ENCODE results near the gene DPYSL5.
A peak's percentile ranks its signal among the peaks of the same experiment; 100 is the strongest.
"Not testable (repeated sequence)": the region's sequence is repeated elsewhere in the genome, so short reads cannot be mapped to it uniquely, and the experiment has no call there.

Gene DPYSL5, protein sequence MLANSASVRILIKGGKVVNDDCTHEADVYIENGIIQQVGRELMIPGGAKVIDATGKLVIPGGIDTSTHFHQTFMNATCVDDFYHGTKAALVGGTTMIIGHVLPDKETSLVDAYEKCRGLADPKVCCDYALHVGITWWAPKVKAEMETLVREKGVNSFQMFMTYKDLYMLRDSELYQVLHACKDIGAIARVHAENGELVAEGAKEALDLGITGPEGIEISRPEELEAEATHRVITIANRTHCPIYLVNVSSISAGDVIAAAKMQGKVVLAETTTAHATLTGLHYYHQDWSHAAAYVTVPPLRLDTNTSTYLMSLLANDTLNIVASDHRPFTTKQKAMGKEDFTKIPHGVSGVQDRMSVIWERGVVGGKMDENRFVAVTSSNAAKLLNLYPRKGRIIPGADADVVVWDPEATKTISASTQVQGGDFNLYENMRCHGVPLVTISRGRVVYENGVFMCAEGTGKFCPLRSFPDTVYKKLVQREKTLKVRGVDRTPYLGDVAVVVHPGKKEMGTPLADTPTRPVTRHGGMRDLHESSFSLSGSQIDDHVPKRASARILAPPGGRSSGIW

DNA sequence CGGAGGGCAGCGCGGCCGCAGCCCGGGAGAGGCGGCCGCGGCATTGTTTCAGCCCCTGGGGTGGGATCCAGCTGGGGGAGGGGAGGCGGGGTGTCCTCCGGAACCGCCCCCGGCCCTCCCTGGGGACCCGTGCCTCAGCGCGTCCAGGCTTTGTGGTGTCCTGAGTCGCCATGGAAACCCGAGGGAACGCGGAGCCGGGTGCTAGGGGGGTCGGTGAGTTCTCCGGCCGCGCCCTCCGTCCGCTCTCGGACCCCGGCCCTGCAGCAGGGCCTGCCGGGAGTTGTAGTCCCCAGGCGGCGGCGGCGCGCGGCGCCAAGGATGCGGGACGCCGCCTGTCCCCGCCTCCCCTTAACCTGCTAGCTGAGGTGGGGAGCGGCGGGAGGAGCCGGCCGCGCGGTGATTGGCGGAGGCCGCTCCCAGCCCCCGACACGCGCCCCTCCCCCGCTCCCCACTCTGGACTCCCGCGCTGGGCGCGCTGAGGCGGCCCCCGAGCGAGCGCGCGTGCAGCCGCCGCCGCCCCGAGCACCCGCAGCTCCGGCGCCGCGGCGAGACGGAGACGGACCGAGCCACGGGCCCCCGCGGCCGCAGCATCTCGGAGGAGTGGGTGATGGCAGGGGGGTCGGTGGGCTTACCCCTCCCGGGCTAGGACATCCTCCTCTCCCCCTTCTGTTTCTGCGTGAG lies at the start of gene DPYSL5:
Gene DPYSL5 (plus strand): TSS at position 478 of the 681 bp plus-strand sequence. CDS start 50,368 bp downstream, outside the sequence.
- peak in 1 of 2 donors; percentile 49 for DNase-seq

DNA sequence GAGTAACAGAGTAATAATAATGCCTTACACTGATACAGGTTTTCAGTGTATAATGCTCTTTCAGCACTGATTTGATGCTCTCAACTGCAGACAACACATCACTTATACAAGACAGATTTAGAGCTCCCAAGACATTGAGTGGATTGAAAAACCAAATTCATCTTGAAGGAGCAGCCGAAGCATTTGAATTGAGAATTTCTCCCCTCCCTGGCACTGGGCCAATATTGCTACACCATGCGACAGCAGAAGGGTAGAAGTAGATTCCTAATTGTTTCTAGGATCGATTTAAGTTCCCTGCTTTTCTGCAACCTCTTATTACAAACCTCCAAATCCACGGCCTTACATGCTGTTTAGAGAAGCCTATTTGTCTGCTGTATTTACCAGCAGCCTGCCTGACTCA lies 46.6 kb upstream of the DPYSL5 start:
- DNase-seq = no peak

DNA sequence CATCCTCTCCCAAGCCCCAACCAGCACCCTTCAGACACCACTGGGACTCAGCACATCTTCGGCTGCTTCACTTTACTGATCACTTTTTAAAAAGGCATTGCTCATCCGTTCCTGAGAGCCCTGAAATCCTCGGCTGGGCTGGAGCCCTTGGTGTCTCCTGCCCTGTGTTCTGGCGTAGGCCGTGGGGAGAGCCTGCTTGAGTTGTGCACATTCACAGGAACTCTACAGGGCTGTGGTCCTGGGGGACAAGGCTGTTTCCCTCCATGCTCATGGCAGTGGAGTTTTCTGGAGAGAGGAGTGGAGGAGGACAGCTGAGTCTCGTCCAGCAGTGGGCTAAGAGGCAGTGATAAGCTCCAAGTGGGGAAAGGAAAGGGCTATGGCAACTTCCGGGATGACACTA lies 46.1 kb upstream of the DPYSL5 start:
- no peak for DNase-seq

DNA sequence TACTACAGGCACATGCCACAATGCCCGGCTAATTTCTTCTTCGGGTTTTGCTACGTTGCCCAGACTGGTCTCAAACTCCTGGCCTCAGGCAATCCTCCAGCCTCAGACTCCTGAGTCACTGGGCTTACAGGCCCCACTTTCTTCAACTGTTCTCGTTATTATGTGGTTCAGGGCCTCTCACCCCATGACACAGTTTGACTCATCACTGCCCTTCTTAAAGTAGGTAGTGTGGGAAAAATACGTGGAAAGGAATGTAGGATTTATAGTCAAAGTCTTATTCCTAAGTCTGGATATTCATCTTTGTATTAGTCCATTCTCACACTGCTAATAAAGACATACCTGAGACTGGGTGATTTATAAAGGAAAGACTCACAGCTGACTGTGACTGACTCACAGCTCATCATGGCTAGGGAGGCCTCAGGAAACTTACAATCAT lies 42.7 kb upstream of the DPYSL5 start:
- no peak for DNase-seq

DNA sequence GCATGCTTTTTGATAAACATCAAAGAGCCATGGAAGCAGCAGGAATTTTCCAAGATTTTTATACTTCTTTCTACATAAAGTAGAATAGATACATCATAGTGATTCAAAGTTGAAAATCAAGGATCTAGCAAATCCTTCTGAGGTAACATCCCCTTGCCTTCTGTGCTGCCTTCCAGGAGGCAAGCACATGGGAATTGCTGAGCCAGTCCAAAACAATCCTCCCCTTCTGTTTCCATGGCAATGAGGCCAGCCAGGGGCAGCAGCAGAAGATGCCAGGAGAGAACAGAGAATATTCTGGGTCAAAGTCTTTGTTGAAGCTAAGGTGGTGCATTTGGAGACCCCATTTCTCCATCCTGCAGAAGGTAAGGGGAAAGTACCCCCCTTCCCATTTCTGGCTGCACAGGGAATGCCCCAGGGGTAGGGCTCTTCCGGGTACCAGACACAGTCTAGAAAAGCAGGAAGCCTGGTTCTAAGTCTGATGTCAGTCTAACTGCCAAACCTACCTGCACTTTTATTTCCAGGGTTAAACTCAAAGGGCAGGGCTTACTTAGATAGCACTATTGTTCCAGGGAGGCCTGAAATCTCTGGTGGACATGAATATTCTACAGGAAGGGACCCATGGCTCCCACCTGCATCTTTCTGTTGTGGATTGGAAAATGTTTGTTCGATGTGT lies 40.0 kb upstream of the DPYSL5 start:
- DNase-seq = no peak

DNA sequence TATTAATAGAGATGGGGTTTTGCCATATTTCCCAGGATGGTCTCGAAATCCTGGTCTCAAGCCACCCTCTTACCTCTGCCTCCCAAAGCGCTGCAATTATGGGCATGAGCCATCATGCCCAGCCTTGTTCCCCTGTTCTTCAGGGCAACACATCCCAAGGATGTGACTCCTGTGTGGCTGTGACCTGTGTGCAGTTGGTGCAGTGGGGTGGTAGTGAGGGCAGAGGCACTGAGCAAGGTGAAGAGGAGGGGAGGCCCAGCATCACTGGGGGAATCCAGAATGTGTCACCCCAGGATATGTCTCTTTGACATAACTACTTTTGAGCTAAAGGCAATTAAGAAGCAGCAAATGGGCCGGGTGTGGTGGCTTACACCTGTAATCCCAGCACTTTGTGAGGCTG lies 38.7 kb upstream of the DPYSL5 start:
- no peak for DNase-seq

DNA sequence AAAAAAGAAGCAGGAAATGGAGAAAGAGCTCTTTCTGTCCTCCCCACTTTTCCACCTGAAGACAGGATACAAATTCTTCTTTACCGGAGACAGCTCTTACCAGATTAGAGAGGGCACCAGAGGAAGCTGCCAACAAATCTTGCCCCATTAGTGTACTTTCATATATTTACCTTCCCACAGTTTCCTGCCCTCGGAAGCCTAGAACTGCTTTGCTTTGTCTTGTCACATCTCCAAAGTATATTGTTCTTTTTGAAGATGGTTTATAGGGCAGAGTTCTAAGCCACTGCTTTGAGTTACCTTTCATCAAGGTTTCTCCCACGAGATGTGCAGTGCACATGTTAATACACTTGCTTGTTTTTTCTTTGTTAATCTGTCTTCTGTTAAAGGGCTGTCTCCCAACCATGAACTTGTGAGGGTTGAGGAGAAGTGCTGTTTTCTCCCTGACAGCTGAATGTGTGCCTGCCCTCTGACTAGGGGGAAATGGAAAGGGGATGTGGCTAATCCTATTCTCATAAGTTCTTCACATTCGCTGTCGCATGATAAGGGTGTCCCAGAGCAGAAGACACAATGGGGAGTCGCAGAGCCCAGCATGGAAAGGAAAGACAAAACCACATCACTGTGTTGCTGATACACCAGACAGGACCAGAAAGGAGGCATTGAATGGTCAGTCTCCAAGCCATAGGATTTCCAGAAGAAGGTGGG lies 37.9 kb upstream of the DPYSL5 start:
- DNase-seq = no peak

DNA sequence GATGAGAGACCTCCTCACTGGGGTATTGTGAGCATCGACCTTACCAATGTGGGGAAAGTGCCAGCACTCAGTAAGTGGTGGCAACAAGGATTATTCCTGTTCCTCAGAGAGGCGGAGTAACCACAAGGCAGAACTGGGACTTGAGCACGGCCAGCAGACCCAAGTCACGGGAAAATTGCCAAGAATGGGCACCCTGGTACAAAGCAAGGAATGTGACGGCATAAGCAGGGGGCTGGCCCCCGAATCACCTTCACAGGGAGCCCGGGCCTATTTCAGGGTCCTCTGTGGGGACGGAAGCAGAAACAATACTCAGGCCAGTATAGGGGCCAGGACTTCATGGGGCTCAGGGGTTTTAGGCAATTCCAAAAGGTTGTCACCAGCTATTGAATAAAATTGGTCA lies 36.7 kb upstream of the DPYSL5 start:
- DNase-seq = no peak

DNA sequence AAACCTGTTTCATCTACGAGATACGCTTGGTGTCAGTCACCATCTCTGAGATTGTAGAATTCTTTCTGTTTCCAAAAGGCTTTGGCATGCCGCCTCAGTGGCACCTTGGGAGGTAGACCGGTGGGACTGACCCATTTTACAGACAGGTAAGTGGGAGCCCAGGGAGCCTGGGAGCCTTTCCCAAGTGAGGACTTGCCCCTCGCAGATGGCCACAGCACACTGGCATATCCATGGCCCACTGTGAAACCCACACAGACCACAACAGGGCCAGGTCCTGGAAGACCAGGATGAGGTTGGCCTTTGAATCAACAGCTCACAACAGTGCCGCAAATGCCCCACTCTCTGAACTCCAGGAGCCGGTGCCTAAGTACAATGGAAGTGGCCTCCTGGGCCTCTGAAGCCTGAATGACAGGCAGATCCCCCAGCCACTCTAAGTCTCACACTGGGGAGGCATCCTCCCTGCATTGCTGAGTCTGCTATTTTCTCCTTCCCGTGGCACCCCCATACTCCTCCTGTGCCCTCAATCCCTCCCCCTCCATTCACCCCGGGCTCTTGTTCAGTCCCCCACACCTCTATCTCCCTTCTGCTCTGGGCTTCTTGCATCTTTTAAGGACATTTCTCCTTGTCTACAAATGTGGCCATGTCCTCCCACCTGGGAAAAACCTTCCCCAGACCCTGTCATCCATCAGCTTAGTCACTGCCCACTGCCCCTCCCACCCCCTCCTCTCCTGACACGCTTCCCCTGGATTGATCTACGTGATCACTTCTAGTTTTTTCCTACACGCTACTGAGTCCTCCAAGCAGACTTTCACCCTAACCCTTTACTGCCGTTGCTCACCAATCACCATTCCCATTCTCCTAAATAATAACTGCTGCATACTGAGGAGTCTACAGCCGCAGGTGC lies 35.9 kb upstream of the DPYSL5 start:
- no peak for DNase-seq

DNA sequence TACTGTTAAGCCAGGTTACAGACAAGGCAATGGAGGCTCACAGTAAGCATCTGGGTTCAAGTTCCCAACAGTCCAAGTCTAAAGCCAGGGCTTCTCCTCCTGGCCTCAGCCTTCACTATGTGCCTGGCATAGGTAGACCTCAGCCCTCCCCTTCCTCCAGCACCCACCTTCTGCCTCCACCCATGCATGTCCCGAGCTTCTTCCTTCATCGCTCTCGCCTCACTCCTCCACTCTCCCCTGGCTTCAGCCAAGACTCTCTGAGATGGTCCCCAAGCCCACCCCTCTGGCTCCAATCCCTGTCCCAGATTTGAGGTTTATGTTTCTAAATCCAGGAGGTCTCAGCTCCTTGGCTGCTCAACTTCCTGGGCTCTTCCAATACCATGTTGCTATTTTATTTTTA lies 35.2 kb upstream of the DPYSL5 start:
- DNase-seq = no peak

DNA sequence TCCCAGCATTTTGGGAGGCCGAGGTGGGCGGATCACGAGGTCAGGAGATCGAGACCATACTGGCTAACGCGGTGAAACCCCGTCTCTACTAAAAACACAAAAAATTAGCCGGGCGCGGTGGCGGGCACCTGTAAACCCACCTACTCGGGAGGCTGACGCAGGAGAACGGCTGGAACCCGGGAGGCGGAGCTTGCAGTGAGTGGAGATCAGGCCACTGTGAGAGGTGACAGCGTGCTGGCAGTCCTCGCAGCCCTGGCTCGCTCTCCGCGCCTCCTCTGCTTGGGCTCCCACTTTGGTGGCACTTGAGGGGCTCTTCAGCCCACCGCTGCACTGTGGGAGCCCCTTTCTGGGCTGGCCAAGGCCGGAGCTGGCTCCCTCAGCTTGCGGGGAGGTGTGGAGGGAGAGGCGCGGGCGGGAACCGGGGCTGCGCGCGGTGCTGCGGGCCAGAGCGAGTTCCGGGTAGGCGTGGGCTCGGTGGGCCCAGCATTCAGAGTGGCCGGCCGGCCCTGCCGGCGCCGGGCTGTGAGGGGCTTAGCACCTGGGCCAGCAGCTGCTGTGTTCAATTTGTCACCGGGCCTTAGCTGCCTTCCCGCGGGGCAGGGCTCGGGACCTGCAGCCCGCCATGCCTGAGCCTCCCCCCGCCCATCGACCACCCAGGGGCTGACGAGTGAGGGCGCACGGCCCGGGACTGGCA lies 33.7 kb upstream of the DPYSL5 start:
- DNase-seq = not testable (repeated sequence)

DNA sequence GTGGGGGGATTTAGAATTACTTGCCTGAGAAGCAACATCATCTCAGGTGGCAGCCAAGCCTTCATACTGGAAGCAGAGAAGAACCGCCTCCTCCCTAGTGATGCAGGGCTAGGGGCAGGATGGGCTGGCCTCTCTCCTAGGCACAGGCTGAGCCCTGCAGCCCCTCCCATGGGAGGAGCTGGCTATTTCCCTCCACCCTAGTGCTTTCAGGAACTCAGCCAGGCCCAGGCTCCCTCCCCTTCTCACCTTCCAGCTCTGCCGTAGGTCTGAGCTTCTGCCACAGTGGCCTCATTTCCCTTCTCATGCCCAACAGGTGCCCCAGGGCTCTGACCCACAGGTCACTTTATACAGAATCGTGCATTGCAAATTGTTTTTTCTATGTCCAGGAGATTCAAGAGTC lies 31.0 kb upstream of the DPYSL5 start:
- DNase-seq = peak in 1 of 2 donors; percentile 10

DNA sequence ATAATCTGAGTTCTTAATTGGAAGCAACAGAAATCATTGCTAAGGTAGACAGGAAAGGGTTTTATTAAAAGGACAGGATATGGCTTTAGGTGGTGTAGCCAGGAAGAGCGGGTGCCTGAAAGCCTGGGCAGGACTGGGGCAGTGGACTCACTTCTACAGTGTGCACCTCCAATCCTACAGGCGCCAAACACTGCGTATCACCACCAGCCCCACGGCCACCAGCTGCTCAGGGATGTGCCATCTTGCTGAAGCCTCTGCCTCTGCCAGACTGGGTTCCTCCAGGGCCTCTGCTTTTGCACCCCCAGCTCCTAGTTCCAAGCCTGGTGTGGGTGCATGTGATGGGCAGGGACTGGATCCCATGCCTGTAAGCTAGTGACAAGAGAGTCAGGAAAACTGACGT lies 29.7 kb upstream of the DPYSL5 start:
- no peak for DNase-seq

DNA sequence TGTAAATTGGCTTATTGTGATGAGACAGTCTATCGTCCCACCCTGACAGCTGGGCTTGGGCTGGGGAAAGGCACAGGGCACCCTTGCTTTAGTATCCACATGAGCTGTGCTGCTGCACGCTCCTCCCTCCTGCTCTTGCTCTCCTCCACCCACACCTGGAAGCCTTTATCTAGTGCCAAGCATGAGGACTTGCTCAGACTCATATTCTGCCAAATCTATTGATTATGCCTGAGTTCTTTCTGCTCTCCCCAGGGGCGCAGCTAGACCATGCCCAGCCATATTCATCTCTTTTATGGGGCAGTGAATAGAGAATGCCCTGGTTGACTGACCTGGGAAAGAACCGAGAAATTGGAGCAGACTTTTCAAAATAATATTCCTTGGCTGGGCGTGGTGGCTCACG lies 29.0 kb upstream of the DPYSL5 start:
- no peak for DNase-seq

DNA sequence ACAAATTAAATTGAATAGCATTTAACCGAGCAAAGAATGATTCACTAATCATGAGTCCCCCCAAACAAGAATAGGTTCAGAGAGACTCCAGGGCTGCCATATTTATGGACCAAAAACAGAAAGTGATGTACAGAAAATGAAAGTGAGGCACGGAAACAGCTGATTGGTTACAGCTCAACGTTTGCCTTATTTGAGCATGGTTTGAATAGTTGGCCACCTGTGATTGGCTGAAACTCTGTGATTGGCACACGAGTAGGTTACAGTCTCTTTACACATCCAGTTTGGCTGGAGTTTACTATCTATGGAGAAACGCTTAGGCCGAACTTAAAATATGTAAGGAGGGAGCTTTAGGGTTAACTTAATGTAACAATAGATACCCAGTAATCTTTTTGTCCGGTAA lies 27.0 kb upstream of the DPYSL5 start:
- DNase-seq = no peak

DNA sequence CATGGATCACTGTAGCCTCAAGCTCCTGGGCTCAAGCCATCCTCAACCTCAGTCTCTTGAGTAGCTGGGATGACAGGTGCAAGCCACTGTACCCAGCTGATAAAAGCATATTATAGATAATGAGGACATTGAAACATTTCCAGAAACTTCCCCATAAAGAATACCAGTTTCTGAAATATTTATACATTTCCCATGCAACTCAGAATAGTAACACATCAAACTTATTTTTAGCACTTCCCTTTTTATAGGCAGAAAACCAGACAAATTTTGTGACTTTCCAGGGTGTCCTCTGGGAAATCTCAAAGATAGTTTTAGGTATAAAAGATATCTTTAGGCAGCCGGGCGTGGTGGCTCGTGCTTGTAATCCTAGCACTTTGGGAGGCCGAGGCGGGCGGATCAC lies 25.1 kb upstream of the DPYSL5 start:
- no peak for DNase-seq

DNA sequence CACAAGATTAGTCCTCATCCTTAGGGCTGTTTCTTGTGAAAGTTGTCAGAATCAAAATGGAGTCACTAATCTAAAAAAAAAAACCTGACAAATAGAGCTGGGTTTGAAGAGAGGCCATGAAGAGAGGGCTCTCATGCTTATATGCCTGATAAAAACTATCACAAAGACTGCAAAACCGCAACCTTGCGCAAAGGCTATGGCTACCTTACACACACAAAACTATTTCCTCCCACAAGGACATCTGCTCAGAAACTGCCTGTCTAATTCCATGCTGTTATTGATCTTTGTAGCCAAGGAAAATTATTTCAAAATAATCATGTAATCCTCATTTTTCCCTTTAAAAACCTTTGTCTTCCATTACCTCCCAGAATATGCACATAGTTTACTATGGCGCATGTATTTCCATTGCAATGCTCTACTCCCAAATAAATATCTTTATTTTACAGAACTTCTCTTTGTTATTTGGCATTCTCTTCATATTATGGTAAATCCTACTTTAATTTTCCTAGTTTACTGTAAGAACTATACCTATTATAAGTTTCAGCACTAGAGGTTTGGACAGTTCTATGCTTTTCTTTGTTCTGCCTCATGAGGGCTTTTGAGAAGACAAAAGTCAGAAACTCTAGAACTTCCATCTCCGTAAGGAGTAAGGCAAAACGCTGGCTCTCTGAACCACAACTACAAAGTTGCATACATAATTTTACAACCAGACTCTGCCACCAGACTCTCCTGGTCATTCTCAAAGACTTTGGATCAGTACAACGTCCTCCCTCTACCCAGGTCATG lies 9.6 kb upstream of the DPYSL5 start:
- no peak for DNase-seq

DNA sequence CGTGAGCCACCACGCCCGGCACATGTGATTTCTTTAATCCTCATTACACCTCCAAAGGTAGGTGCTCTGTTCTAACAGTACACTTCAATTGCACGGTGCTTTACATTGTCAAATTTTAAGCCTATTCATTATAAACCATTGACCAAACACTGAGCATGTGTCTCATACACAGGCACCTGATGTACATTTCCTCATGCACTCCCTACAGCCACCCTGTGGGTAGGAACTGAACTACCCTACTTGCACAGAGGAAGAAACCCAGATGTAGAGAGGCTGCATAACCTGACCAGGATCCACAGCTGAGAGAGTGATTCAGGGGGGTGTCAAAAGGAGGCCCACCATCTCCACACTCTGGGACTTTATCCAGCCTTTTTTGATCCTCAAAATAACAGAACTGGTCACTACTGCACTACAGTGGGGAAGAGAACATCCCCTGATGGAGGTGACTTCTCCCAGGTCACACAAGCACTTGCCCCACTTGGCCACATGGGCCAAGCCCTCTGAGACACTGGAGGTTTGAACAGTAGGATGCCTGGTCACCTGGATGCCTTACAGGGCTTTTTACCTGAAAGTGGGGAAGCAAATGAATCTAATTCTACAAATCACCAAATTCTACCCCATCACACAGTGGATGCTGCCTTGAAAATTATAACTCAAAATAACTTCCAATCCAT lies 6.9 kb upstream of the DPYSL5 start:
- no peak for DNase-seq

DNA sequence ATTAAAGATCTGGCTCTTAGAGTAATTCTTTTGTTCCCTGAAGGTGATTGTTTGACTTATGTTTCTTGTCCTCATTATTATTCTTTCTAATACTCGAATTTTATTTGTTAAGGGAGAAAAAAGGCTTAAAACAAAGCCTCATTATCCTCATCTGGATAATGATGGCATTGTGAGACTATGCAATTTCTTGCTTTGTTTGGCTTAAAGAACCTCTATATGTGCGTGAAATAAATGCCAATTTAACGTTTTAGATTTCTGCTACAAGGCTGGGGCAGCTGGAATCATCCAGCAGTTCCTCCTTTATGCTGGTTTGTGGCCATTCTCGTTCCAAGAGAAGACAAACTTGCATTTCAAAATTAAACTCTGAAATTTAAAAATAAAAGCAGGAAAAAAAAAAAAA lies 4.9 kb upstream of the DPYSL5 start:
- DNase-seq = no peak

DNA sequence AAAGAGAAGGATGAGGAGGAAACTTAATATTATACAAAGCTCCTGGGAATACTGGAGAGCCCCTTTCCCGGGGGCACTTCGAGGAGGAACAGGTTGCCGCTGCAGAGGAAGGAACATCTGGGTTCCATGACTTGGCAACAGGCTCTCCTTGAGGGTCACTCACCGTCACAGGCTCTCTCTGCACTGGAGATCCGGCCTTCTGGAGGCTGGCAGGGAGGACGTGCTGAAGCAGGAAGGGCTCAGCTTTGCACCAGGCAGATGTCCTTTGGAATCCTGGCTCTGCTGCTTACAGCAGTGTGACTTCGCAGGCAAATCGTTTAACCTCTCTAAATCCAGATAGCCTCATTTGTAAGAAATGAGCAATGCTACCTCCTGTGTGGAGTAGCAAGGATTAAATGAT lies 2.9 kb upstream of the DPYSL5 start:
- DNase-seq = no peak
